AG04449 (cell line): Measurements from ENCODE around the gene WBP1.

Experiments
- CTCF ChIA-PET: fragments of 350-600 bp; formaldehyde crosslinking; extraction: SDS; loops from one replicate; lab custom pipeline; 2021; ENCODE audit warnings: antibody characterized with exemption; lab: Yijun Ruan, JAX
- POLR2A ChIA-PET: fragments of 400-600, 350-600 bp; formaldehyde crosslinking; extraction: SDS; loops from one replicate; lab custom pipeline; 2020; ENCODE audit warnings: antibody characterized with exemption, inconsistent platforms; lab: Yijun Ruan, JAX
- DNase-seq: peaks from one replicate; pipeline ENCODE4 v3.0.0-alpha.2; 2010; ENCODE audit warnings: low read depth, low spot score
- H3K4me3 ChIP-seq: 2 replicates; pipeline ENCODE4 v1.5.1; 2011; ENCODE audit warnings: low read depth, mild to moderate bottlenecking, control low read depth, low read length
- TF ChIP-seq, protein P1 (sequence below): IDR thresholded peaks from one replicate; pipeline ENCODE4 v1.5.1; 2011; ENCODE audit warnings: mild to moderate bottlenecking, moderate library complexity, low read length, control low read depth, inconsistent platforms; ENCODE audit not compliant: insufficient read depth; ENCODE audit errors: missing control alignments

Gene WBP1

DNA sequence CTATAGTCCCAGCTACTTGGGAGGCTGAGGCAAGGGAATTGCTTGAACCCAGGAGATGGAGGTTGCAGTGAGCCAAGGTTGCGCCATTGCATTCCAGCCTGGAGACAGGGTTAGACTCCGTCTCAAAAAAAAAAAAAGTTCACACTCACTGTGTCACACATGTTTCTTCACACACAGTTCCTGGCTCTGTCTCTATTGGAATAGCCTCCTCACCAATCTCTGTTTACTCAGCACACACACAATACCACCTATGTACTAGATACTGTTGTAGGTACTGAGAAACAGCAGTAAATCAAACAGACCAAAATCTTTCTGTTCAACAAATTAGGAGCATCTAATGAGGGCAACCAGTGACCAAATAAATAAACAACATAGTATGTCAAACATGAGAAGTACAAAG is 27.9 kb downstream of the WBP1 start:
- no peak overlapping the region for H3K4me3 ChIP-seq
- DNase-seq, result no peak
- ChIA-PET POLR2A (no interaction called here), CTCF (interaction anchor here (0.9 to 15.3 kb wide), 2 partner anchors 98 to 235 kb away, joined by 3 to 401 read pairs; no protein-coding TSS in a partner anchor)
- TF ChIP-seq, protein P1, sequence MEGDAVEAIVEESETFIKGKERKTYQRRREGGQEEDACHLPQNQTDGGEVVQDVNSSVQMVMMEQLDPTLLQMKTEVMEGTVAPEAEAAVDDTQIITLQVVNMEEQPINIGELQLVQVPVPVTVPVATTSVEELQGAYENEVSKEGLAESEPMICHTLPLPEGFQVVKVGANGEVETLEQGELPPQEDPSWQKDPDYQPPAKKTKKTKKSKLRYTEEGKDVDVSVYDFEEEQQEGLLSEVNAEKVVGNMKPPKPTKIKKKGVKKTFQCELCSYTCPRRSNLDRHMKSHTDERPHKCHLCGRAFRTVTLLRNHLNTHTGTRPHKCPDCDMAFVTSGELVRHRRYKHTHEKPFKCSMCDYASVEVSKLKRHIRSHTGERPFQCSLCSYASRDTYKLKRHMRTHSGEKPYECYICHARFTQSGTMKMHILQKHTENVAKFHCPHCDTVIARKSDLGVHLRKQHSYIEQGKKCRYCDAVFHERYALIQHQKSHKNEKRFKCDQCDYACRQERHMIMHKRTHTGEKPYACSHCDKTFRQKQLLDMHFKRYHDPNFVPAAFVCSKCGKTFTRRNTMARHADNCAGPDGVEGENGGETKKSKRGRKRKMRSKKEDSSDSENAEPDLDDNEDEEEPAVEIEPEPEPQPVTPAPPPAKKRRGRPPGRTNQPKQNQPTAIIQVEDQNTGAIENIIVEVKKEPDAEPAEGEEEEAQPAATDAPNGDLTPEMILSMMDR, result no peak

DNA sequence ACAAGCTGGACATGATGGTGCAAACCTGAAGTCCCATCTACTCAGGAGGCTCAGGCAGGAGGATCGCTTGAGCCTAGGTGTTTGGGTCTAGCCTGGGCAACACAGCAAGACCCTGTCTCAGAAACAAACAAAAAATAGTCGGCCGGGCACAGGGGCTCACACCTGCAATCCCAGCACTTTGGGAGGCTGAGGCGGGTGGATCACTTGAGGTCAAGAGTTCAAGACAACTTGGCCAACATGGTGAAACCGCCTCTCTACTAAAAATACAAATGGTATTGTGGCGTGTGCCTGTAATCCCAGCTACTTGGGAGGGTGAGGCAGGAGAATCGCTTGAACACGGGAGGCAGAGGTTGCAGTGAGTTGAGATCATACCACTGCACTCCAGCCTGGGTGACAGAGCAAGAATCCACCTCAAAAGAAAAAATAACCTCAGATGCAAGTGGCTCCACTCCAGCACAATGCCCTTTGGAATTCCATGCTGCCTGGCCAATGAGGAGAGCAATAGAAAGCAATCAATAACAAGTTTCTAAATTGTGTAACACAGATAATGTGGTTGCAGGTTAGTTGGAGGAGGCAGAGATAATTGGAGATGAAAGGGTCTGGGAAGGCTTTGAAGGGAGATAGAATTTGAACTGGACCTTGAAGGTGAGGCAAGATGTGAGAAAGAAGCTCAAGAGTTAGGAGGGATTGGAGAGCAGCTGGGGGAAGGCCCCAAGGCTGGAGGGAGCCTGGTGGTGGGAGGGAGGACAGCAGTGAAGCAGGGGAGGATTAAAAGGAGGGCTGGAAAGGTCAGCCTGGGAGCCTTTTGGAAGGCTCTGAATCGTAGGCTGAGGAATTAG is 30.6 kb downstream of the WBP1 start:
- no peak overlapping the region for H3K4me3 ChIP-seq
- ChIA-PET CTCF (interaction anchor here (0.6 to 15.3 kb wide), 7 partner anchors 10 to 97 kb away, joined by 3 to 401 read pairs (median 4); partner anchors contain the start of gene PCGF1), POLR2A (interaction anchor here (0.7 to 1.1 kb wide), 3 partner anchors 8 to 88 kb away, joined by 3 read pairs; no protein-coding TSS in a partner anchor)
- DNase-seq, result no peak
- TF ChIP-seq, protein P1, result no peak

DNA sequence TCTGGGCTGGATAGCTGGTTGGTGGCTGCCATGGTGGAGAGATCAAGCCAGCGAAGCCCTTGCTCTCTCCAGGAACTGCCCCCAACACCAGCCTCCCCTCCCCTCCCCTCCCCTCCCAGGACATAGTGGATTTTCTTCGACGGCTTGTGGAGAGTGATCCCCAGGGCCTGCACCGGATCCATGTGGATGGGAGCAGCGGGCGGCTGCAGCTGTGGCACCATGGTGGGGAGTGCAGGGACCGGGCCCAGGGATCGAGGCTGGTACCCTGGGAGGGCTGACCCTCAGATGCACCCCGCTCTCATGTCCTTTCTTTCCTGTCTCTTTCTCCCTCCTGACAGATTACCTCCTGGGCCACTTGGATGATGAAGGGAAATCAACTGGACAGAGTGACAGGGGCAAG is 31.7 kb downstream of the WBP1 start:
- no peak overlapping the region for H3K4me3 ChIP-seq
- CTCF ChIA-PET, result interaction anchor here (0.8 to 15.3 kb wide), 5 partner anchors 9 to 98 kb away, joined by 3 to 401 read pairs (median 3); no protein-coding TSS in a partner anchor
- TF ChIP-seq, protein P1, result no peak
- POLR2A ChIA-PET, result interaction anchor here (1.1 kb wide), 1 partner anchor 9 kb away, joined by 3 read pairs; no protein-coding TSS in a partner anchor
- DNase-seq, result no peak

DNA sequence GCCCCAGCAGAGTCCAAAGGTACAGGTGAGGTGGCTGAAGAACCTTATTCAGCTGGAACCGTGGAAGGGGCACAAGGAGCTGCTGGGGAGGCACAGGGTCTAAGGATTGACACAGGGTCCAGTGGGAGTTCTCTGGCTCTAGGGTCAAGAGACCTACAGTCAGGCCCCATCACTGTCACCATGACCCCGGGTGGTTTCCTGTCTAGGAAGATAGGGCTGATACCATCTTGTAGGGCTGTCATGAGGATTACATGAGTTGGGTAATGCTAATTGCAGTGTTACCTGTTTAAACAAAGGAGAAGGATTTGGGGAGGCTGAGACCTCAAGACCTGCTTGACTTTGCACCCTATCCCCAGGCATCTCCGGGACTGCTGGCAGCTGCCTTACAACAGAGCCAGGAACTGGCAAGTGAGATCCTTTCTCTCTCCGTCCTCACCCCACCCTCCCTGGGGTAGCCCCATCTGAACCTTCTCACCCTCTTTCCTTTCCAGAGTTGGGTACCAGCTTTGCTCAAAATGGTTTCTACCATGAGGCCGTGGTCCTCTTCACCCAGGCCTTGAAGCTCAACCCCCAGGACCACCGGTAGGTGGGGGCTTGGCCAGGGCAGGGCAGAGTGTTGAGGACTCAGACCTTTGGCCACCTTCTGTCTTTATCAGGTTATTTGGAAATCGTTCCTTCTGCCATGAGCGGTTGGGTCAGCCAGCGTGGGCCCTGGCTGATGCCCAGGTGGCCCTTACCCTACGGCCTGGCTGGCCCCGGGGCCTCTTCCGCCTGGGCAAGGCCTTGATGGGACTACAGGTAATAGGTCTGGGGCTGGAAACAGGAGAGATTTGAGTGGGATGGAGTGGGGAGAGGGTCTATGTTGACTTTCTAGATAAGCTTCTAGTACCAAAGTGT is 33.7 kb downstream of the WBP1 start:
- POLR2A ChIA-PET, result no interaction called here
- TF ChIP-seq, protein P1, result no peak
- DNase-seq, result no peak
- H3K4me3 ChIP-seq, result no peak overlapping the region
- CTCF ChIA-PET, result interaction anchor here (2.7 to 15.3 kb wide), 2 partner anchors 8 to 92 kb away, joined by 22 to 401 read pairs; partner anchors contain the start of genes CCDC142 and TTC31

DNA sequence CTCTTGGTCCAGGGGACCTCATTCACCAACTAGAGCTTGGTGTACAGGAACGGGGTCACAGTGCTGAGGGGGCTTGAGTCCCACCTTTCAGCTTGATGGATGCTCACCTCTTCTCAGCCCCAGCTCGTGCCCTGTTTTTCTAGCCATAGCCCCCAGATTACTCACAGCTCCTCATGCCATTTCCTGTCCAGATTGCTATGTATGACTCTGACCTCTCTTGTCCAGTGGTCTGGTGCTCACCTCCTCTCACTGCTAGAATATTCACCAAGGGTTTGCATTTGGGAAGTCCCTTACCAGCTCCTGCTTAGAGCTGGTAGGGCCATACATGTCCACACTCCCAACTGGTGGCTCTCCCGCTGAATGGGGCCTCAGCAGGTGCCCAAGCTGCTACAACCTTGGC is 35.3 kb downstream of the WBP1 start:
- POLR2A ChIA-PET, result interaction anchor here (0.9 to 1.1 kb wide), 2 partner anchors 13 to 21 kb away, joined by 3 read pairs; partner anchors contain the start of genes MRPL53 and PCGF1
- TF ChIP-seq, protein P1, result no peak
- CTCF ChIA-PET, result interaction anchor here (0.7 to 15.3 kb wide), 4 partner anchors 8 to 90 kb away, joined by 3 to 401 read pairs (median 12); partner anchors contain the start of genes CCDC142 and TTC31
- DNase-seq, result no peak
- H3K4me3 ChIP-seq, result no peak overlapping the region
